ENCODE results near the gene ZNF575.

ZNF575 gene

GRCh38 chr19:43575156-43575950 is 42.4 kb downstream of the ZNF575 start, which contains the start of the genes PINLYP and XRCC1:
PINLYP (plus strand) TSS chr19:43575801; CDS start chr19:43577192, 1,391 bp downstream.
XRCC1 (minus strand) TSS chr19:43575527; CDS start chr19:43575458, 69 bp downstream.
- peak; percentile 93 for DNase-seq

DNA sequence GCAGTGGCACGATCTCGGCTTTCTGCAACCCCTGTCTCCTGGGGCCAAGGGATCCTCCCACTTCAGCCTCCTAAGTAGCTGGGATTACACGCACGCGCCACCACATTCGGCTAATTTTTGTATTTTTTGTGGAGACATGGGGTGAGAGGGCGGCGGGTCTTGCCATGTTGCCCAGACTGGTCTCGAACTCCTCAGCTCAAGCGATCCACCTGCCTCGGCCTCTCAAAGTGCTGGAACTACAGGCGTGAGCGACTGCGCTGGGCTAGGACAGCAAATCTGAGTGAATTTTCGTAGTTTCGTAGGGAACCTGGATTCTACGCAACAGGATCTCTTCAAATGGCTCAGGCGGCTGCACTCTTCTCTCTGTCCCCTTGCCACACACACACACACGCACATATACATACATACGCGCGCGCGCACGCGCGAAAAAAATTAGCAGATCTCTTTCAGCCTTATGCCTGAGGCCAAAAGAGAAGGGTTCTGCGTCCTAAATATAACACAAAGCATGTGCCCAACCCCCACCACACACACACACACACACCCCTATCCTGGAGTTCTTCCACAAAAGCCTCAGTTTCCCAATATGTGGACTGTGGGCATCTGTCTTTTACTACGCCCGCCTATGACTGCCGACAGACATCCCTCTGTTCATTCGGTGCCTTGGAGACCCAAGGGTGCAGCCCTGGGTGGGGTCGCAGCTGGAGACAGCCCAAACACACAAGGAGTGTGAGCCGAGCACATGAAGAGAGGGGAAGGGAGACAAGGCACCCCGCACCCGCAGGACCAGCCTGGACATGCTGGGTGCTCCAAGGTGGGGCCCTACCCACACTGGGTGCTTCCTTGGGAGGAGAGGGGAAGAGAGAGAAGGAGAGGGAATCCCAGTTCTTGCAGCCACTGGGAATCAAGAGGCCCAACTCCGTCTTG is 43.2 kb downstream of the ZNF575 start:
- no peak for DNase-seq

DNA sequence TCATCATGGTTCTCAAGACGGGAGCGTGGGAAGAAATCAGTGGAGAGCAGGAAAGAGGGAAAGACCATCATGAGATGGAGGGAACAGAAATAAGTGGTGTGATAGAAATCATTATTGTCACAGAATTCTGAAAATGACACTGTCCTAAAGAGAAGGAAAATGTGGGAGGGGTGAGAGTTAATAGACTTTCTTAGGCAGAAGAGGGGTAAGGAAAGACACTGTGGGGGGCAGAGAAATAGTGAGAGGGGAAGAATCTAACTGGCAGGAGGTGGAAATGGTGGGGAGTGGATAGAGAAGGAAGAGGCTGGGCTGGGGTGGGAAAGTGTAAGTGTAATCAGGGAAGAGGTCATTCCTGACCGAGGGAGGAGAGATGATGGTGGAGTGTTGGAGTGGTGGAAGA is 45.8 kb downstream of the ZNF575 start:
- DNase-seq = no peak

- no peak for DNase-seq
These were observed 48.5 kb downstream of the ZNF575 start for GRCh38 chr19:43581467-43581866.

GRCh38 chr19:43582495-43582894 is 49.5 kb downstream of the ZNF575 start:
- DNase-seq = no peak

DNA sequence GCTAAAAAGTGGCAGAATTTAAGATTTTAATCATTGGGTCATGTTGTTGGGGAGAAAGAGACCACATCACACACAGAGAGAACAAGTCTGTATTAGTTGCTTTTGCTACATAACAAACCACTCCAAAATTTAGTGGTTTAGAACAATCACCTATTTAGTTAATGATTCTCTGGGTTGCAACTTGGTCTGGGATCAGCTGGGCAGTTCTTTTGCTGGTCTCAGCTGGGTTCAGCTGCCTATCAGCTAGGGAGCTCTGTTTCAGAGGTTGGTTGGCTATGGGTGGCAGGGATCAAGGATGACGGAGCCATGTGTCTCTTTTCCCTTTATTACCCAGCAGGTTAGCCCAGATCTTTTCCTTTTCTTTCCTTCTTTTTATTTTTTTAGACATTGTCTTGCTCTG is 51.5 kb downstream of the ZNF575 start:
- no peak for DNase-seq
